ENCODE measurements around the gene CFLAR. TPM values are rescaled to one million over a fixed set of nuclear protein-coding genes. Genes with fewer than 3 reads are reported as not detected.
A peak's percentile ranks its signal among the peaks of the same experiment; 100 is the strongest.
"Not testable (repeated sequence)": the region's sequence is repeated elsewhere in the genome, so short reads cannot be mapped to it uniquely, and the experiment has no call there.

CFLAR gene
- total RNA-seq, 1 experiment from 2014 or later, result 35.6 TPM

DNA sequence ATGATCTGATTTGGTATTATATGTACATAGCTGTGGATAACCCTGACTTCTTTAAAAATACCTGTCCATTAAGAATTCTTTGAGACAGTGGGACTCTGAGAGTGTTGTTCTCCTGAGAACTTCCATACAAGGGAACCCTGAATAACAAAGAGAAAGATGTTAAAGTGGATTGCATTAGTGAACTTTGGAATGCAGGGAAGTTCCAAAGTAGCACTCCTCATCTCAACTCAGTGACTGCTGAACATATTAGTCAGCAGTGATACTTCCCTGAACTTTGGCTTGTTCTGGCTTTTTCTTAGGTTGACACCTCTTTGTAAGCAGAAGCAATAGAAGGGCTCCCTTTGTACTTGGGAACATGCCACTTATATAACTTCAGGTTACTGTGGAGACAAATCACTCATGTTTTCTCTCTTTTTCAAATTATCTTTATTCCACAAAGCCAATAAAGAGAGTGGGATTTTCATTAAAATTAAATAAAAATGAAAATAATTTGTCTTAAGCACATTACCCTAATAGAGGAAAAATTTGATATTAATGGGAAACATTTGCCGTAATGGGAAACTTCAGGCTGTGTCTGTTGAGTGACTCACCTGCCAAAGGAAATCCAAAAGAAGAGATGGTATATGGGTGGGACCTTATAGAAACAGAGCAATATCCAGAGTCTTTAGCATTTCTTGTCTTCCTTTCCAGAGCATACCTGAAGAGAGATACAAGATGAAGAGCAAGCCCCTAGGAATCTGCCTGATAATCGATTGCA is 33.3 kb downstream of the CFLAR start:
- intact Hi-C loops (cut with micrococcal nuclease), result no loop called here
- H3K27ac ChIP-seq (ENCODE audit: low read depth, low read length), result peak overlapping the region; percentile 98
- peak overlapping the region; percentile 79 for H3K4me2 ChIP-seq (ENCODE audit: low read length)

DNA sequence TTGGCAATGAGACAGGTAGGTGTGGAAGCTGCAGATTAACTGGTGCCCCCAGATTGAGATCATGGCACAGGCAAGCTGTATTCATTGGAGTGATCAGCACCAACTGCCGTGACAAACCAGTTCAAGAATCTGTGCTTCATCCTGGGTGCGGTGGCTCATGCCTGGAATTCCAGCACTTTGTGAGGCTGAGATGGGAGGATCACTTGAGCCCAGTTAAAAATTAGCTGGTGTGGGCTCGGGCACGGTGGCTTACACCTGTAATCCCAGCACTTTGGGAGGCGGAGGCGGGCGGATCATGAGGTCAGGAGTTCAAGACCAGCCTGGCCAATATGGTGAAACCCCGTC is 33.8 kb downstream of the CFLAR start:
- RAD21 ChIA-PET (ENCODE audit: low non-redundant PET in 1 of 2, low total read pairs in 2 of 2, uncharacterized antibody in 2 of 2, unreplicated experiment in 2 of 2); H2AFZ ChIP-seq (ENCODE audit: low read depth, low read length, poor library complexity, severe bottlenecking); BruUV-seq (replicated peaks); H4K20me1 ChIP-seq (ENCODE audit: insufficient read depth); H3K79me2 ChIP-seq (ENCODE audit: insufficient read depth, low read length); H3K36me3 ChIP-seq (ENCODE audit: control insufficient read depth in 1 of 2, insufficient read depth in 2 of 2, low read length in 2 of 2); H3K27me3 ChIP-seq (ENCODE audit: insufficient read depth, low read length); H3K9me2 ChIP-seq (ENCODE audit: insufficient read depth); H3K9me3 ChIP-seq (ENCODE audit: control insufficient read depth in 1 of 2, insufficient read depth in 1 of 2, low read depth in 1 of 2, low read length in 2 of 2): not testable (repeated sequence)
- ChIA-PET CTCF (interaction anchor here (1.6 to 1.7 kb wide), 2 partner anchors 8 to 32 kb away, joined by 5 to 6 read pairs; no protein-coding TSS in a partner anchor), POLR2A (interaction anchor here (1.5 to 3.4 kb wide), 2 partner anchors 34 to 186 kb away, joined by 3 to 8 read pairs; partner anchors contain the start of genes CFLAR and ORC2)
- ATAC-seq (peak; percentile 70), DNase-seq (ENCODE audit: low read depth, low spot score) (peak; percentile 73)
- peak overlapping the region; percentile 79 for H3K4me2 ChIP-seq (ENCODE audit: low read length)
- peak overlapping the region; percentile 98 for H3K27ac ChIP-seq (ENCODE audit: low read depth, low read length)
- TF ChIP-seq EGR1 (IDR thresholded peaks at IDR 0.05; ENCODE audit: low read depth) (peak; percentile 63), SIN3A (IDR thresholded peaks at IDR 0.05; ENCODE audit: low read depth) (peak; percentile 60), SP1 (IDR thresholded peaks at IDR 0.05; ENCODE audit: low read depth) (peak; percentile 74), JUND (IDR thresholded peaks at IDR 0.05) (peak; percentile 45; the same call in 1 of the 2 replicates), CBX3 (IDR thresholded peaks at IDR 0.05; ENCODE audit: low read depth) (peak; percentile 80)
- TF ChIP-seq, protein P1, sequence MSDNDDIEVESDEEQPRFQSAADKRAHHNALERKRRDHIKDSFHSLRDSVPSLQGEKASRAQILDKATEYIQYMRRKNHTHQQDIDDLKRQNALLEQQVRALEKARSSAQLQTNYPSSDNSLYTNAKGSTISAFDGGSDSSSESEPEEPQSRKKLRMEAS (IDR thresholded peaks at IDR 0.05), result peak; percentile 35; the same call in 1 of the 2 replicates
- H3K4me3 ChIP-seq (replicated peaks in 1 of 2; ENCODE audit: low read depth in 1 of 2, low read length in 2 of 2), result peak overlapping the region; percentile 12 to 41
- peaks cover 40 to 80% of the 10 kb centered on the region in 2 experiments for H3K4me1 ChIP-seq (ENCODE audit: control insufficient read depth in 1 of 2, insufficient read depth in 2 of 2, low read length in 2 of 2)
- intact Hi-C loops (cut with micrococcal nuclease), result loop anchor here (2.0 to 10.0 kb wide), 2 partner anchors 31 to 205 kb away; no protein-coding TSS in a partner anchor
- peak overlapping the region; percentile 58 for H3K9ac ChIP-seq (ENCODE audit: low read length)

More for the DNA sequence above, 33.3 kb downstream of the CFLAR start:
- peak; percentile 61 for ATAC-seq
- Histone ChIP-seq H3K27me3 (ENCODE audit: insufficient read depth, low read length) (no peaks in the 10 kb centered on the region), H3K9me2 (ENCODE audit: insufficient read depth) (no peaks in the 10 kb centered on the region), H4K20me1 (ENCODE audit: insufficient read depth) (no peaks in the 10 kb centered on the region), H3K4me3 (replicated peaks in 1 of 2; ENCODE audit: low read depth in 1 of 2, low read length in 2 of 2) (peak overlapping the region; percentile 12 to 41), H3K79me2 (ENCODE audit: insufficient read depth, low read length) (no peaks in the 10 kb centered on the region), H3K9me3 (ENCODE audit: control insufficient read depth in 1 of 2, insufficient read depth in 1 of 2, low read depth in 1 of 2, low read length in 2 of 2) (no peaks in the 10 kb centered on the region), H3K4me1 (ENCODE audit: control insufficient read depth in 1 of 2, insufficient read depth in 2 of 2, low read length in 2 of 2) (peaks cover 40 to 86% of the 10 kb centered on the region in 2 experiments), H3K36me3 (ENCODE audit: control insufficient read depth in 1 of 2, insufficient read depth in 2 of 2, low read length in 2 of 2) (peaks cover 0 to 9% of the 10 kb centered on the region in 2 experiments; a peak in 1 of 4 replicates), H2AFZ (ENCODE audit: low read depth, low read length, poor library complexity, severe bottlenecking) (no peak overlapping the region), H3K9ac (ENCODE audit: low read length) (peak overlapping the region; percentile 58)
- RAD21 ChIA-PET (ENCODE audit: low non-redundant PET in 1 of 2, low total read pairs in 2 of 2, uncharacterized antibody in 2 of 2, unreplicated experiment in 2 of 2), result no interaction called here
- DNase-seq (ENCODE audit: low read depth, low spot score), result peak; percentile 77
- POLR2A ChIA-PET, result interaction anchor here (1.2 to 3.4 kb wide), 3 partner anchors 34 to 260 kb away, joined by 3 to 8 read pairs (median 3); partner anchors contain the start of genes CFLAR, NIF3L1, ORC2 and PPIL3
- CTCF ChIA-PET, result interaction anchor here (1.2 to 1.7 kb wide), 4 partner anchors 9 to 84 kb away, joined by 3 to 5 read pairs (median 4); no protein-coding TSS in a partner anchor
- BruUV-seq (replicated peaks), result no TSS peak
- peak; percentile 36; the same call in 1 of the 2 replicates for TF ChIP-seq FOSL1 (IDR thresholded peaks at IDR 0.05; ENCODE audit: low read depth)
- TF ChIP-seq, protein P1 (IDR thresholded peaks at IDR 0.05), result peak; percentile 14; the same call in 1 of the 2 replicates
- peak; percentile 33; the same call in 1 of the 2 replicates for TF ChIP-seq CEBPB (IDR thresholded peaks at IDR 0.05; ENCODE audit: low read depth)
- peak; percentile 36 for TF ChIP-seq JUND (IDR thresholded peaks at IDR 0.05)
- no peak for TF ChIP-seq ZNF274 (IDR thresholded peaks at IDR 0.05; ENCODE audit: low read depth, low read length)
- TF ChIP-seq EGR1 (IDR thresholded peaks at IDR 0.05; ENCODE audit: low read depth), result no peak
- TF ChIP-seq SP1 (IDR thresholded peaks at IDR 0.05; ENCODE audit: low read depth), result peak; percentile 49; the same call in 1 of the 2 replicates
- peak; percentile 16; the same call in 1 of the 2 replicates for TF ChIP-seq POLR2AphosphoS5 (IDR thresholded peaks at IDR 0.05; ENCODE audit: low read depth, low read length)
- TF ChIP-seq ATF3 (IDR thresholded peaks at IDR 0.05), result no peak
- TF ChIP-seq RAD21 (IDR thresholded peaks at IDR 0.05; ENCODE audit: low read depth), result peak; percentile 17; the same call in 1 of the 2 replicates

All from HCT116 (cell line).